HG02885 (cell line): ENCODE measurements around the gene PRSS53.
"Not testable (repeated sequence)": the region's sequence is repeated elsewhere in the genome, so short reads cannot be mapped to it uniquely, and the experiment has no call there.

Source experiments
- ATAC-seq: cut with Tn5 transposase; IDR thresholded peaks from one replicate; pipeline ENCODE4 v1.9.1; 2021; ENCODE audit warnings: mild to moderate bottlenecking; ENCODE audit not compliant: unreplicated experiment, poor library complexity

Gene PRSS53

GRCh38 chr16:31088459-31089183 is at the start of gene PRSS53:
PRSS53 (minus strand) TSS chr16:31088943; CDS start chr16:31088809, 134 bp downstream.
- ATAC-seq = no peak

- ATAC-seq = not testable (repeated sequence)
Measured at GRCh38 chr16:31136822-31137499, 48.2 kb upstream of the PRSS53 start.

- ATAC-seq = no peak
Measured at GRCh38 chr16:31136287-31136662, 47.5 kb upstream of the PRSS53 start.

GRCh38 chr16:31135535-31136286 is 47.0 kb upstream of the PRSS53 start, which contains the start of gene PRSS8:
PRSS8 (minus strand) TSS chr16:31135727; CDS start chr16:31135498, 229 bp downstream.
- no peak for ATAC-seq

- ATAC-seq = no peak
Measured at GRCh38 chr16:31134625-31135534, 46.1 kb upstream of the PRSS53 start.

- no peak for ATAC-seq
Measured at GRCh38 chr16:31134091-31134571, 45.4 kb upstream of the PRSS53 start.

- no peak for ATAC-seq
Measured at GRCh38 chr16:31133046-31133501, 44.3 kb upstream of the PRSS53 start.

- ATAC-seq = no peak
Measured at GRCh38 chr16:31132303-31132979, 43.7 kb upstream of the PRSS53 start.

- ATAC-seq = no peak
Measured at GRCh38 chr16:31131841-31132271, 43.1 kb upstream of the PRSS53 start.

- no peak for ATAC-seq
Measured at GRCh38 chr16:31131416-31131815, 42.7 kb upstream of the PRSS53 start.

- ATAC-seq = no peak
Measured at GRCh38 chr16:31130899-31131298, 42.2 kb upstream of the PRSS53 start.

- ATAC-seq = no peak
Measured at GRCh38 chr16:31130336-31130891, 41.7 kb upstream of the PRSS53 start.

- ATAC-seq = no peak
Measured at GRCh38 chr16:31129568-31130335, 41.0 kb upstream of the PRSS53 start.

- ATAC-seq = no peak
Measured at GRCh38 chr16:31128711-31129567, 40.2 kb upstream of the PRSS53 start.

GRCh38 chr16:31127182-31127581 is 38.4 kb upstream of the PRSS53 start:
- ATAC-seq = no peak

GRCh38 chr16:31125844-31126243 is 37.1 kb upstream of the PRSS53 start:
- no peak for ATAC-seq

GRCh38 chr16:31120129-31120528 is 31.4 kb upstream of the PRSS53 start:
- ATAC-seq = no peak
